ENCODE results near the gene STK24. TPM values are rescaled to one million over a fixed set of nuclear protein-coding genes. Genes with fewer than 3 reads are reported as not detected.

The STK24 gene
- total and polyA plus RNA-seq, 3 experiments from 2014 or later, result 63.6 to 150 (median 149) TPM

GRCh38 chr13:98525456-98526181, 51.3 kb downstream of the STK24 start:
- H3K27ac ChIP-seq (ENCODE audit: low read depth, low read length), result no peak overlapping the region
- peak overlapping the region in 2 of 7 donors; percentile 3 to 68 for H3K4me3 Mint-ChIP-seq
- H3K27me3 ChIP-seq (ENCODE audit: insufficient read depth, low read length, poor library complexity, severe bottlenecking), result no peaks in the 10 kb centered on the region
- DNase-seq, result no peak
- H3K4me3 ChIP-seq (ENCODE audit: low read length), result no peak overlapping the region
- peaks cover 75% of the 10 kb centered on the region for H3K4me1 ChIP-seq (ENCODE audit: insufficient read depth, low read length)
- peak overlapping the region; percentile 38 to 85 (median 74) for H3K27ac Mint-ChIP-seq
- no peaks in the 10 kb centered on the region for H3K9me3 Mint-ChIP-seq
- ChIA-PET POLR2A (no interaction called here), CTCF (interaction anchor here (1.2 to 1.5 kb wide), 3 partner anchors 12 to 43 kb away, joined by 3 to 4 read pairs (median 3); no protein-coding TSS in a partner anchor)
- H3K9me3 ChIP-seq (ENCODE audit: low read length), result no peaks in the 10 kb centered on the region
- H3K27me3 Mint-ChIP-seq, result no peaks in the 10 kb centered on the region
- peaks cover 0 to 9% (median 0%) of the 10 kb centered on the region in 3 donors for H3K36me3 Mint-ChIP-seq
- peaks cover 91 to 98% (median 95%) of the 10 kb centered on the region in 3 donors for H3K4me1 Mint-ChIP-seq
- H3K36me3 ChIP-seq (ENCODE audit: insufficient read depth, low read length), result no peaks in the 10 kb centered on the region

GRCh38 chr13:98524793-98525192, 52.1 kb downstream of the STK24 start:
- Mint-ChIP-seq H3K36me3 (peaks cover 0 to 5% (median 0%) of the 10 kb centered on the region in 3 donors), H3K27me3 (no peaks in the 10 kb centered on the region), H3K27ac (peak overlapping the region; percentile 76 to 90 (median 88)), H3K4me3 (peak overlapping the region in 3 of 7 donors; percentile 21 to 27 (median 24)), H3K9me3 (no peaks in the 10 kb centered on the region), H3K4me1 (peaks cover 91 to 98% (median 95%) of the 10 kb centered on the region in 3 donors)
- Histone ChIP-seq H3K9me3 (ENCODE audit: low read length) (no peaks in the 10 kb centered on the region), H3K27ac (ENCODE audit: low read depth, low read length) (no peak overlapping the region), H3K27me3 (ENCODE audit: insufficient read depth, low read length, poor library complexity, severe bottlenecking) (no peaks in the 10 kb centered on the region), H3K4me1 (ENCODE audit: insufficient read depth, low read length) (peaks cover 69% of the 10 kb centered on the region), H3K36me3 (ENCODE audit: insufficient read depth, low read length) (no peaks in the 10 kb centered on the region), H3K4me3 (ENCODE audit: low read length) (no peak overlapping the region)
- ChIA-PET POLR2A (no interaction called here), CTCF (interaction anchor here (1.5 kb wide), 1 partner anchor 19 kb away, joined by 3 read pairs; no protein-coding TSS in a partner anchor)
- DNase-seq, result no peak

GRCh38 chr13:98524391-98524790, 52.5 kb downstream of the STK24 start:
- Mint-ChIP-seq H3K9me3 (no peaks in the 10 kb centered on the region), H3K27me3 (no peaks in the 10 kb centered on the region), H3K4me3 (peak overlapping the region in 5 of 7 donors; percentile 1 to 59 (median 21)), H3K27ac (peak overlapping the region; percentile 76 to 90 (median 88)), H3K36me3 (peaks cover 0 to 6% (median under 1%) of the 10 kb centered on the region in 3 donors), H3K4me1 (peaks cover 91 to 98% (median 95%) of the 10 kb centered on the region in 3 donors)
- Histone ChIP-seq H3K4me1 (ENCODE audit: insufficient read depth, low read length) (peaks cover 65% of the 10 kb centered on the region), H3K36me3 (ENCODE audit: insufficient read depth, low read length) (no peaks in the 10 kb centered on the region), H3K9me3 (ENCODE audit: low read length) (no peaks in the 10 kb centered on the region), H3K27me3 (ENCODE audit: insufficient read depth, low read length, poor library complexity, severe bottlenecking) (no peaks in the 10 kb centered on the region), H3K4me3 (ENCODE audit: low read length) (no peak overlapping the region), H3K27ac (ENCODE audit: low read depth, low read length) (no peak overlapping the region)
- POLR2A ChIA-PET, result no interaction called here
- DNase-seq, result peak in 1 of 5 donors; percentile 15
- CTCF ChIA-PET, result no interaction called here

- POLR2A ChIA-PET, result no interaction called here
- no peak overlapping the region for H3K4me3 ChIP-seq (ENCODE audit: low read length)
These were observed 53.3 kb downstream of the STK24 start for GRCh38 chr13:98523455-98524102.

GRCh38 chr13:98522371-98522770, 54.5 kb downstream of the STK24 start:
- H3K27ac ChIP-seq (ENCODE audit: low read depth, low read length), result no peak overlapping the region
- CTCF ChIA-PET, result no interaction called here

More at GRCh38 chr13:98523455-98524102, 53.3 kb downstream of the STK24 start:
- Mint-ChIP-seq H3K36me3 (peaks cover 0 to 11% (median 3%) of the 10 kb centered on the region in 3 donors), H3K4me3 (peak overlapping the region in 5 of 7 donors; percentile 46 to 61 (median 57)), H3K27me3 (no peaks in the 10 kb centered on the region), H3K27ac (peak overlapping the region; percentile 74 to 90 (median 86)), H3K9me3 (no peaks in the 10 kb centered on the region), H3K4me1 (peaks cover 88 to 98% (median 95%) of the 10 kb centered on the region in 3 donors)
- Histone ChIP-seq H3K27me3 (ENCODE audit: insufficient read depth, low read length, poor library complexity, severe bottlenecking) (no peaks in the 10 kb centered on the region), H3K9me3 (ENCODE audit: low read length) (no peaks in the 10 kb centered on the region), H3K27ac (ENCODE audit: low read depth, low read length) (no peak overlapping the region), H3K4me1 (ENCODE audit: insufficient read depth, low read length) (peaks cover 57% of the 10 kb centered on the region), H3K36me3 (ENCODE audit: insufficient read depth, low read length) (no peaks in the 10 kb centered on the region)
- DNase-seq, result no peak
- CTCF ChIA-PET, result interaction anchor here (0.9 kb wide), 1 partner anchor 148 kb away, joined by 3 read pairs; no protein-coding TSS in a partner anchor

GRCh38 chr13:98521461-98522247, 55.3 kb downstream of the STK24 start:
- H3K4me3 ChIP-seq (ENCODE audit: low read length), result no peak overlapping the region
- H3K36me3 Mint-ChIP-seq, result peaks cover 0 to 23% (median 10%) of the 10 kb centered on the region in 3 donors
- ChIA-PET POLR2A (no interaction called here), CTCF (interaction anchor here (1.6 kb wide), 1 partner anchor 76 kb away, joined by 4 read pairs; no protein-coding TSS in a partner anchor)
- H3K9me3 ChIP-seq (ENCODE audit: low read length), result no peaks in the 10 kb centered on the region
- no peaks in the 10 kb centered on the region for H3K27me3 Mint-ChIP-seq
- H3K27ac Mint-ChIP-seq, result peak overlapping the region in 6 of 8 donors; percentile 61 to 85 (median 74)
- H3K4me3 Mint-ChIP-seq, result peak overlapping the region in 4 of 7 donors; percentile 5 to 22 (median 10)
- H3K27me3 ChIP-seq (ENCODE audit: insufficient read depth, low read length, poor library complexity, severe bottlenecking), result no peaks in the 10 kb centered on the region
- peaks cover 88 to 100% (median 100%) of the 10 kb centered on the region in 3 donors for H3K4me1 Mint-ChIP-seq
- no peaks in the 10 kb centered on the region for H3K36me3 ChIP-seq (ENCODE audit: insufficient read depth, low read length)
- DNase-seq, result no peak
- no peak overlapping the region for H3K27ac ChIP-seq (ENCODE audit: low read depth, low read length)
- peaks cover 60% of the 10 kb centered on the region for H3K4me1 ChIP-seq (ENCODE audit: insufficient read depth, low read length)
- no peaks in the 10 kb centered on the region for H3K9me3 Mint-ChIP-seq

More at GRCh38 chr13:98522371-98522770, 54.5 kb downstream of the STK24 start:
- peak overlapping the region in 2 of 7 donors; percentile 19 to 32 for H3K4me3 Mint-ChIP-seq
- POLR2A ChIA-PET, result no interaction called here
- no peaks in the 10 kb centered on the region for H3K27me3 Mint-ChIP-seq
- H3K27me3 ChIP-seq (ENCODE audit: insufficient read depth, low read length, poor library complexity, severe bottlenecking), result no peaks in the 10 kb centered on the region
- H3K4me3 ChIP-seq (ENCODE audit: low read length), result no peak overlapping the region
- no peaks in the 10 kb centered on the region for H3K9me3 Mint-ChIP-seq
- H3K36me3 ChIP-seq (ENCODE audit: insufficient read depth, low read length), result no peaks in the 10 kb centered on the region
- no peaks in the 10 kb centered on the region for H3K9me3 ChIP-seq (ENCODE audit: low read length)
- H3K27ac Mint-ChIP-seq, result peak overlapping the region; percentile 44 to 91 (median 74)
- H3K4me1 Mint-ChIP-seq, result peaks cover 92 to 100% (median 100%) of the 10 kb centered on the region in 3 donors
- no peak for DNase-seq
- H3K4me1 ChIP-seq (ENCODE audit: insufficient read depth, low read length), result peaks cover 59% of the 10 kb centered on the region
- H3K36me3 Mint-ChIP-seq, result peaks cover 0 to 19% (median 10%) of the 10 kb centered on the region in 3 donors

- H3K36me3 Mint-ChIP-seq, result peaks cover 0 to 29% (median 13%) of the 10 kb centered on the region in 3 donors
- ChIA-PET POLR2A (no interaction called here), CTCF (interaction anchor here (1.1 to 1.6 kb wide), 5 partner anchors 9 to 132 kb away, joined by 3 to 4 read pairs (median 4); no protein-coding TSS in a partner anchor)
- H3K9me3 Mint-ChIP-seq, result no peaks in the 10 kb centered on the region
- peak overlapping the region in 7 of 8 donors; percentile 58 to 94 (median 81) for H3K27ac Mint-ChIP-seq
- peaks cover 60% of the 10 kb centered on the region for H3K4me1 ChIP-seq (ENCODE audit: insufficient read depth, low read length)
- peaks cover 87 to 100% (median 100%) of the 10 kb centered on the region in 3 donors for H3K4me1 Mint-ChIP-seq
- H3K4me3 ChIP-seq (ENCODE audit: low read length), result no peak overlapping the region
- DNase-seq, result no peak
- H3K4me3 Mint-ChIP-seq, result peak overlapping the region in 1 of 7 donors; percentile 15
- H3K36me3 ChIP-seq (ENCODE audit: insufficient read depth, low read length), result no peaks in the 10 kb centered on the region
- no peaks in the 10 kb centered on the region for H3K27me3 ChIP-seq (ENCODE audit: insufficient read depth, low read length, poor library complexity, severe bottlenecking)
- H3K27ac ChIP-seq (ENCODE audit: low read depth, low read length), result no peak overlapping the region
- no peaks in the 10 kb centered on the region for H3K27me3 Mint-ChIP-seq
- H3K9me3 ChIP-seq (ENCODE audit: low read length), result no peaks in the 10 kb centered on the region
These were observed 56.0 kb downstream of the STK24 start for GRCh38 chr13:98520674-98521449.

Data from CD8-positive, alpha-beta memory T cell (primary cell).